ENCODE results near the gene RAET1L. TPM values are rescaled to one million over a fixed set of nuclear protein-coding genes. Genes with fewer than 3 reads are reported as not detected.
"Not testable (repeated sequence)": the region's sequence is repeated elsewhere in the genome, so short reads cannot be mapped to it uniquely, and the experiment has no call there.

The RAET1L gene
- total RNA-seq, 1 experiment from 2014 or later = not detected

DNA sequence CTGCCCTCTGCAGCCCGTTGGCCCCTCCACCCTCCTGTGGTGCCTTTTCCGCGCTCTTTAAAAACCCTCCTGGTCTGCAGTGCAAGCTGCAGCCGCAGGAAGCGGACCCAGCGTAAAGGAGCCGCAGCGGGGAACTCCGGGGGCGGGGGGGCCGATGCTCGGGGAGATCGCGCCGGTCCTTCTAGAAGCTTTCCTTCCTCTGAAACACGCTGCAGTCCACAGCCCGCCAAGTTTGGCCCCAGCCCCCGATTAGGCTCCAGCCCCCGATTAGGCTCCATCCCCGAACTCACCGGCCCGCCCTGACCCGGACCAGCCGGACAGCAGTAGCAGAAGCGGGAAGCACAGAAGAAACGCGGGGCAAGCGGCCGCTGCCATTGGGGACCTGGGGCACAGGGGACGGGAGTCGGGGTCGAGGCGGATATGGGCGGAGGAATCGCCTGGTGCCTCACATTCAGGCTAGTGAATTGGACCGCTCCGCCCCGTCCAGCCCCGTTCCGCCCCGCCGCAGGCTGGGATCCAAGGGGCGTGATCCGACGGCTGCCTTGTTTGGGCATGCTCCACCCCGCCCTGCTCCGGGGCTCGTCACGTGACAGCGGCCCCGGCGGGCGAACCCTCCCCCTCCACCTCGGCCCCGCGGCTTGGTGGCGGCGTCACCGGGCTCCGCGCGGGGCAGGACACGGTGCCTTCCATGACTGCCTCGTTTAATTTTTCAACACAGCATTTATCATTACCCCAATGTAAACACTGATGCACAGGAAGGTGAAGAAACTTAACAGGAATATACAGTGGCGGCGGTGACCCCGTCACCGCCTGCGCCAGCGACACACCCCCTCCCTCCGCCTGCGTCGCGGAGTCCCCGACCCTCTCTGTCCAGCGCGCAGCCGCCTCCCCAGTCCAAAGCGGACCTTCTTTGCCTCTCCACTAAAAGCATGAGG lies 20.3 kb downstream of the RAET1L start:
- intact Hi-C loops (cut with micrococcal nuclease; ENCODE audit: unreplicated experiment) = no loop called here
- H3K4me1 ChIP-seq (ENCODE audit: insufficient read depth, low read length, poor library complexity, severe bottlenecking) = no peaks in the 10 kb centered on the region
- peak; percentile 94 for DNase-seq (ENCODE audit: low spot score)
- H3K27ac ChIP-seq (ENCODE audit: low read depth, low read length, poor library complexity, severe bottlenecking) = peak overlapping the region; percentile 58
- TF ChIP-seq, protein P1, sequence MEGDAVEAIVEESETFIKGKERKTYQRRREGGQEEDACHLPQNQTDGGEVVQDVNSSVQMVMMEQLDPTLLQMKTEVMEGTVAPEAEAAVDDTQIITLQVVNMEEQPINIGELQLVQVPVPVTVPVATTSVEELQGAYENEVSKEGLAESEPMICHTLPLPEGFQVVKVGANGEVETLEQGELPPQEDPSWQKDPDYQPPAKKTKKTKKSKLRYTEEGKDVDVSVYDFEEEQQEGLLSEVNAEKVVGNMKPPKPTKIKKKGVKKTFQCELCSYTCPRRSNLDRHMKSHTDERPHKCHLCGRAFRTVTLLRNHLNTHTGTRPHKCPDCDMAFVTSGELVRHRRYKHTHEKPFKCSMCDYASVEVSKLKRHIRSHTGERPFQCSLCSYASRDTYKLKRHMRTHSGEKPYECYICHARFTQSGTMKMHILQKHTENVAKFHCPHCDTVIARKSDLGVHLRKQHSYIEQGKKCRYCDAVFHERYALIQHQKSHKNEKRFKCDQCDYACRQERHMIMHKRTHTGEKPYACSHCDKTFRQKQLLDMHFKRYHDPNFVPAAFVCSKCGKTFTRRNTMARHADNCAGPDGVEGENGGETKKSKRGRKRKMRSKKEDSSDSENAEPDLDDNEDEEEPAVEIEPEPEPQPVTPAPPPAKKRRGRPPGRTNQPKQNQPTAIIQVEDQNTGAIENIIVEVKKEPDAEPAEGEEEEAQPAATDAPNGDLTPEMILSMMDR (conservative IDR thresholded peaks at IDR 0.05; ENCODE audit: low read depth, low read length) = no peak
- TF ChIP-seq EZH2 (IDR thresholded peaks at IDR 0.05; ENCODE audit: borderline replicate concordance, low read depth, low read length, poor library complexity, severe bottlenecking) = no peak
- ChIA-PET CTCF (no interaction called here), POLR2A (ENCODE audit: low non-redundant PET) (interaction anchor here (0.7 kb wide), 1 partner anchor 413 kb away, joined by 4 read pairs; no protein-coding TSS in a partner anchor)
- BruUV-seq (replicated peaks) = no TSS peak
- H3K4me3 ChIP-seq (ENCODE audit: low read depth, low read length, poor library complexity, severe bottlenecking) = peak overlapping the region; percentile 79
- H3K36me3 ChIP-seq (ENCODE audit: insufficient read depth, low read length, poor library complexity, severe bottlenecking) = no peaks in the 10 kb centered on the region
- peaks cover 5% of the 10 kb centered on the region for H3K27me3 ChIP-seq (replicated peaks; ENCODE audit: insufficient read depth, low read depth, low read length, poor library complexity)
- H3K9me3 ChIP-seq (ENCODE audit: low read depth, low read length, poor library complexity, severe bottlenecking) = no peaks in the 10 kb centered on the region

DNA sequence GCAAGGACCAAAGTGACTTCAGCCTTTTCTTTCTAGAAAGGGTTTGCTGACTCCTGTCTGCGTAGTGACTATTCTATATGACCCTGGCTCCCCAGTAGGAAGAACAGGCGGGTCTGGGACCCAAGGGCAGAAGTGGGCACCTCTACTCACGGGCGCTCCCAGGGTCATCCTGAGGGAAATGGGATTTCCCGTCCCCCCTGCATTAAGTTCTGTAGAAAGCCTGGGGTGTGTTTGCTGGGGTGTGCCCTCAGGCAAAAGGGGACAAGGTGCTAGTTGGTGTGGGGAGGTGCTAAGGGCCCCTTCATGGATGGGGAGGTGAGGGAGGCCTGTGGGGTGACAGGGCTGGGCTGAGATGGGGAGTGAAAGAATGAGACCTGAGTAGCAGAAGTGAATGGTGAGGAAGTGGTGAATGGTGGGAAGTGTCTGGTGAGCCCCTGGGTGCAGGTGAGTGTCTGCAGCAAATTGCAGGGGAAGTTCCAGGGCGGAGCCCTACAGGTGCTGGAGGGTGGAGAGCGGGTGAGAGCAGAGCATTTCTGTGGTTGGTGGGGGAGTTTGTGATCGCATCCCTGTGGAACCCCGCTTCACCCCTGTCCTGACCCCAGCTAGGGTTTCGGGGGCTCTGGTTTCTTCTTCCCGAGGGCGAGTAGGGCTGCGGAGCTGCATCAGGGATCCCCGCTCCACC lies 21.1 kb downstream of the RAET1L start:
- no TSS peak for BruUV-seq (replicated peaks)

DNA sequence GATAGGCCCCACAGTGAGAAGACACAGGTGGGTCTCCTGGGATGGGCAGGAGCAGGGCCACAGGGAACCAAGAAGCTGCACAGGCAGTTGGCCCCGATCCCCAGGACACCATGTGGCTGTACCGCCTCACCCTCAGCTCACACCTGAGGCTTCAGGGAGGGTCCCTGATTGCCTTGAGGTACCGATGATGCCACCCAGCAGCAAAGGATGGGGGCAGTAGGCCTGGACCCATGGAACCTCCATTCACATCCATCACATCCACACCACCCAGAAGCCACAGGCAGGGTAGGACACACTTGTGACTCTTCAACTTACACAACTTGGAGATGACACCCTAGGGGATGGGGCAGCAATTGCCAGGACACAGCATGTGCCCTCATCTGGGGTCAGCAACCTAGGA lies 21.7 kb downstream of the RAET1L start:
- H3K27me3 ChIP-seq (replicated peaks; ENCODE audit: insufficient read depth, low read depth, low read length, poor library complexity); intact Hi-C loops (cut with micrococcal nuclease; ENCODE audit: unreplicated experiment); H3K4me1 ChIP-seq (ENCODE audit: insufficient read depth, low read length, poor library complexity, severe bottlenecking); H3K27ac ChIP-seq (ENCODE audit: low read depth, low read length, poor library complexity, severe bottlenecking); DNase-seq (ENCODE audit: low spot score); H3K9me3 ChIP-seq (ENCODE audit: low read depth, low read length, poor library complexity, severe bottlenecking); H3K4me3 ChIP-seq (ENCODE audit: low read depth, low read length, poor library complexity, severe bottlenecking); POLR2A ChIA-PET (ENCODE audit: low non-redundant PET); BruUV-seq (replicated peaks); H3K36me3 ChIP-seq (ENCODE audit: insufficient read depth, low read length, poor library complexity, severe bottlenecking): not testable (repeated sequence)
- CTCF ChIA-PET = interaction anchor here (0.5 kb wide), 1 partner anchor 758 kb away, joined by 3 read pairs; no protein-coding TSS in a partner anchor

More for the DNA sequence above, 21.1 kb downstream of the RAET1L start:
- no peaks in the 10 kb centered on the region for H3K4me1 ChIP-seq (ENCODE audit: insufficient read depth, low read length, poor library complexity, severe bottlenecking)
- H3K4me3 ChIP-seq (ENCODE audit: low read depth, low read length, poor library complexity, severe bottlenecking) = peak overlapping the region; percentile 79
- TF ChIP-seq, protein P1 (conservative IDR thresholded peaks at IDR 0.05; ENCODE audit: low read depth, low read length) = no peak
- no peak for TF ChIP-seq EZH2 (IDR thresholded peaks at IDR 0.05; ENCODE audit: borderline replicate concordance, low read depth, low read length, poor library complexity, severe bottlenecking)
- intact Hi-C loops (cut with micrococcal nuclease; ENCODE audit: unreplicated experiment) = no loop called here
- no peak overlapping the region for H3K27ac ChIP-seq (ENCODE audit: low read depth, low read length, poor library complexity, severe bottlenecking)
- ChIA-PET POLR2A (ENCODE audit: low non-redundant PET) (interaction anchor here (0.7 kb wide), 1 partner anchor 414 kb away, joined by 4 read pairs; no protein-coding TSS in a partner anchor), CTCF (interaction anchor here (0.5 kb wide), 1 partner anchor 758 kb away, joined by 3 read pairs; no protein-coding TSS in a partner anchor)
- DNase-seq (ENCODE audit: low spot score) = no peak
- H3K27me3 ChIP-seq (replicated peaks; ENCODE audit: insufficient read depth, low read depth, low read length, poor library complexity) = no peaks in the 10 kb centered on the region
- no peaks in the 10 kb centered on the region for H3K36me3 ChIP-seq (ENCODE audit: insufficient read depth, low read length, poor library complexity, severe bottlenecking)
- H3K9me3 ChIP-seq (ENCODE audit: low read depth, low read length, poor library complexity, severe bottlenecking) = no peaks in the 10 kb centered on the region

Data from A673 (cell line).